Measurements from ENCODE around the gene CTNNA3. TPM values are rescaled to one million over a fixed set of nuclear protein-coding genes. Genes with fewer than 3 reads are reported as not detected.

Gene CTNNA3
- total RNA-seq, 1 experiment from 2014 or later: 0.85 TPM

- in situ Hi-C loops (cut with HindIII; ENCODE audit: low pct_unique_long_range_greater_than_20kb, low sequenced_read_pairs) (no loop called here), intact Hi-C loops (cut with micrococcal nuclease; ENCODE audit: unreplicated experiment) (no loop called here)
- DNase-seq (ENCODE audit: low read depth, low spot score): no peak
- no peak overlapping the region for H3K4me3 ChIP-seq (ENCODE audit: low read depth in 2 of 2, low read length in 2 of 2)
- TF ChIP-seq POLR2AphosphoS5 (IDR thresholded peaks at IDR 0.05; ENCODE audit: low read depth, low read length) (no peak), CTCF (IDR thresholded peaks at IDR 0.05) (no peak), TCF7L2 (IDR thresholded peaks at IDR 0.05; ENCODE audit: low read depth, low read length) (no peak), SIN3A (IDR thresholded peaks at IDR 0.05; ENCODE audit: borderline replicate concordance, insufficient read depth, low read depth, low read length) (no peak), REST (IDR thresholded peaks at IDR 0.05; ENCODE audit: insufficient read depth in 1 of 2, low read depth in 2 of 2, low read length in 1 of 2) (no peak)
- no peaks in the 10 kb centered on the region for H3K36me3 ChIP-seq (ENCODE audit: control insufficient read depth, insufficient read depth, low read length)
- no TSS peak for BruUV-seq (replicated peaks)
- no peaks in the 10 kb centered on the region for H3K9me3 ChIP-seq (ENCODE audit: control insufficient read depth, insufficient read depth, low read depth, low read length)
- ChIA-PET POLR2A (no interaction called here), CTCF (no interaction called here)
- no peaks in the 10 kb centered on the region for H3K4me1 ChIP-seq (ENCODE audit: control insufficient read depth, insufficient read depth, low read length)
- no peaks in the 10 kb centered on the region for H3K27me3 ChIP-seq (ENCODE audit: control insufficient read depth, insufficient read depth, low read length)
- H3K27ac ChIP-seq (ENCODE audit: low read length): no peak overlapping the region
- no peak for ATAC-seq
Observed at GRCh38 chr10:67296926-67297325, 399.1 kb downstream of the CTNNA3 start.

- ChIA-PET POLR2A (no interaction called here), CTCF (interaction anchor here (0.7 kb wide), 1 partner anchor 42 kb away, joined by 3 read pairs; no protein-coding TSS in a partner anchor)
- intact Hi-C loops (cut with micrococcal nuclease; ENCODE audit: unreplicated experiment): no loop called here
- H3K27ac ChIP-seq (ENCODE audit: low read length): no peak overlapping the region
- TF ChIP-seq TCF7L2 (IDR thresholded peaks at IDR 0.05; ENCODE audit: low read depth, low read length) (no peak), POLR2AphosphoS5 (IDR thresholded peaks at IDR 0.05; ENCODE audit: low read depth, low read length) (no peak), REST (IDR thresholded peaks at IDR 0.05; ENCODE audit: insufficient read depth in 1 of 2, low read depth in 2 of 2, low read length in 1 of 2) (no peak), SIN3A (IDR thresholded peaks at IDR 0.05; ENCODE audit: borderline replicate concordance, insufficient read depth, low read depth, low read length) (no peak), CTCF (IDR thresholded peaks at IDR 0.05) (no peak)
- no peaks in the 10 kb centered on the region for H3K36me3 ChIP-seq (ENCODE audit: control insufficient read depth, insufficient read depth, low read length)
- H3K9me3 ChIP-seq (ENCODE audit: control insufficient read depth, insufficient read depth, low read depth, low read length): no peaks in the 10 kb centered on the region
- no TSS peak for BruUV-seq (replicated peaks)
- in situ Hi-C loops (cut with HindIII; ENCODE audit: low pct_unique_long_range_greater_than_20kb, low sequenced_read_pairs): no loop called here
- no peak overlapping the region for H3K4me3 ChIP-seq (ENCODE audit: low read depth in 2 of 2, low read length in 2 of 2)
- ATAC-seq (no peak), DNase-seq (ENCODE audit: low read depth, low spot score) (no peak)
- no peaks in the 10 kb centered on the region for H3K4me1 ChIP-seq (ENCODE audit: control insufficient read depth, insufficient read depth, low read length)
- no peaks in the 10 kb centered on the region for H3K27me3 ChIP-seq (ENCODE audit: control insufficient read depth, insufficient read depth, low read length)
Observed at GRCh38 chr10:67288688-67289410, 407.1 kb downstream of the CTNNA3 start.
